Measurements from ENCODE around the gene FXYD2. TPM values are rescaled to one million over a fixed set of nuclear protein-coding genes. Genes with fewer than 3 reads are reported as not detected.
A peak's percentile ranks its signal among the peaks of the same experiment; 100 is the strongest.

Gene FXYD2
- total and polyA plus RNA-seq, 2 donors from 2014 or later = 2,527 to 9,664 TPM

- DNase-seq (peak in 4 of 5 donors; percentile 17 to 61 (median 46)), FAIRE-seq (no peak)
- H3K4me1 ChIP-seq (ENCODE audit: control insufficient read depth in 2 of 3, insufficient read depth in 2 of 3, low read depth in 1 of 3, low read length in 3 of 3) = peaks cover 0 to 5% (median 0%) of the 10 kb centered on the region in 3 donors
- H3K4me3 ChIP-seq (ENCODE audit: low read length in 3 of 3) = no peak overlapping the region
- TF ChIP-seq, protein P1, sequence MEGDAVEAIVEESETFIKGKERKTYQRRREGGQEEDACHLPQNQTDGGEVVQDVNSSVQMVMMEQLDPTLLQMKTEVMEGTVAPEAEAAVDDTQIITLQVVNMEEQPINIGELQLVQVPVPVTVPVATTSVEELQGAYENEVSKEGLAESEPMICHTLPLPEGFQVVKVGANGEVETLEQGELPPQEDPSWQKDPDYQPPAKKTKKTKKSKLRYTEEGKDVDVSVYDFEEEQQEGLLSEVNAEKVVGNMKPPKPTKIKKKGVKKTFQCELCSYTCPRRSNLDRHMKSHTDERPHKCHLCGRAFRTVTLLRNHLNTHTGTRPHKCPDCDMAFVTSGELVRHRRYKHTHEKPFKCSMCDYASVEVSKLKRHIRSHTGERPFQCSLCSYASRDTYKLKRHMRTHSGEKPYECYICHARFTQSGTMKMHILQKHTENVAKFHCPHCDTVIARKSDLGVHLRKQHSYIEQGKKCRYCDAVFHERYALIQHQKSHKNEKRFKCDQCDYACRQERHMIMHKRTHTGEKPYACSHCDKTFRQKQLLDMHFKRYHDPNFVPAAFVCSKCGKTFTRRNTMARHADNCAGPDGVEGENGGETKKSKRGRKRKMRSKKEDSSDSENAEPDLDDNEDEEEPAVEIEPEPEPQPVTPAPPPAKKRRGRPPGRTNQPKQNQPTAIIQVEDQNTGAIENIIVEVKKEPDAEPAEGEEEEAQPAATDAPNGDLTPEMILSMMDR (IDR thresholded peaks at IDR 0.05; ENCODE audit: borderline replicate concordance, extremely low read depth, insufficient read depth) = no peak
- H3K9me3 ChIP-seq (ENCODE audit: control insufficient read depth in 2 of 3, insufficient read depth in 1 of 3, low read length in 3 of 3) = peaks cover 0 to 9% (median 0%) of the 10 kb centered on the region in 3 donors
- H3K36me3 ChIP-seq (ENCODE audit: control insufficient read depth in 2 of 3, insufficient read depth in 3 of 3, low read length in 3 of 3) = peaks cover 0 to 2% (median 0%) of the 10 kb centered on the region in 3 donors
- no peak overlapping the region for H3K27ac ChIP-seq (ENCODE audit: low read depth in 2 of 2, low read length in 2 of 2)
- intact Hi-C loops (cut with DNase I) = no loop called here
- H3K9ac ChIP-seq (ENCODE audit: low read length in 3 of 3) = no peak overlapping the region
- H3K27me3 ChIP-seq (ENCODE audit: control insufficient read depth, insufficient read depth, low read length) = no peaks in the 10 kb centered on the region
Measured at GRCh38 chr11:117855186-117855845, 30.8 kb upstream of the FXYD2 start.

DNA sequence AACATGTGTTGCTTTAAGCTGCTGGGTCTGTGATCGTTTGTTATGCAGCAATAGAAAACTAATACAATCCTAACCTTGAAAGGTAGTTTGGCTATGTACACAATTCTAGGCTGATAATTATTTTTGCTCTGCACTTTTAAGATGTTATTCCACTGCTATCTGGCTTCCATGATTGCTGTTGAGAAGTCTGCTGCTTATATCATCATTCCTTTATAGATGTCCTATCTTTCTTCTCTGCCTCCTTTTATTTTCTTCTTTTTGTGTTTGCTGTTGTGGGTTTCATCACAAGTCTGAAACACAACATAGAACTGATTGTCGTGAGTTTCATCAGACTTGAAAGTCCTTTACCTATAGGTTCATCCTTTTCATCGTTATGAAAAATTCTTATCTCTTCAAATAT, 27.8 kb upstream of the FXYD2 start:
- Histone ChIP-seq H3K4me1 (ENCODE audit: control insufficient read depth in 2 of 3, insufficient read depth in 2 of 3, low read depth in 1 of 3, low read length in 3 of 3) (no peaks in the 10 kb centered on the region), H3K9me3 (ENCODE audit: control insufficient read depth in 2 of 3, insufficient read depth in 1 of 3, low read length in 3 of 3) (peaks cover 0 to 9% (median 0%) of the 10 kb centered on the region in 3 donors), H3K36me3 (ENCODE audit: control insufficient read depth in 2 of 3, insufficient read depth in 3 of 3, low read length in 3 of 3) (peaks cover 0 to 2% (median 0%) of the 10 kb centered on the region in 3 donors), H3K27me3 (ENCODE audit: control insufficient read depth, insufficient read depth, low read length) (no peaks in the 10 kb centered on the region), H3K27ac (ENCODE audit: low read depth in 2 of 2, low read length in 2 of 2) (no peak overlapping the region), H3K4me3 (ENCODE audit: low read length in 3 of 3) (no peak overlapping the region), H3K9ac (ENCODE audit: low read length in 3 of 3) (no peak overlapping the region)
- intact Hi-C loops (cut with DNase I) = no loop called here
- no peak for DNase-seq
- TF ChIP-seq, protein P1 (IDR thresholded peaks at IDR 0.05; ENCODE audit: borderline replicate concordance, extremely low read depth, insufficient read depth) = no peak
- FAIRE-seq = no peak

GRCh38 chr11:117851852-117852251, 27.3 kb upstream of the FXYD2 start:
- Histone ChIP-seq H3K4me1 (ENCODE audit: control insufficient read depth in 2 of 3, insufficient read depth in 2 of 3, low read depth in 1 of 3, low read length in 3 of 3) (no peaks in the 10 kb centered on the region), H3K4me3 (ENCODE audit: low read length in 3 of 3) (no peak overlapping the region), H3K36me3 (ENCODE audit: control insufficient read depth in 2 of 3, insufficient read depth in 3 of 3, low read length in 3 of 3) (peaks cover 0 to 2% (median 0%) of the 10 kb centered on the region in 3 donors), H3K27me3 (ENCODE audit: control insufficient read depth, insufficient read depth, low read length) (no peaks in the 10 kb centered on the region), H3K27ac (ENCODE audit: low read depth in 2 of 2, low read length in 2 of 2) (no peak overlapping the region), H3K9me3 (ENCODE audit: control insufficient read depth in 2 of 3, insufficient read depth in 1 of 3, low read length in 3 of 3) (peaks cover 0 to 9% (median 0%) of the 10 kb centered on the region in 3 donors), H3K9ac (ENCODE audit: low read length in 3 of 3) (no peak overlapping the region)
- FAIRE-seq (no peak), DNase-seq (peak in 3 of 5 donors; percentile 7 to 43 (median 12))
- intact Hi-C loops (cut with DNase I) = no loop called here
- TF ChIP-seq, protein P1 (IDR thresholded peaks at IDR 0.05; ENCODE audit: borderline replicate concordance, extremely low read depth, insufficient read depth) = no peak

Data from kidney (tissue), 14 donors.